Stimulated activated CD4-positive, alpha-beta T cell treated with anti-CD3 and anti-CD28 coated beads, Interleukin-2, amount 100 ng/mL, for 24 hours (primary cell): ENCODE data around the gene CPNE4.

Experiments used
- DNase-seq, 2 donors: peaks; one replicate each; pipeline ENCODE4 v3.0.0-alpha.2; 2020

Gene CPNE4

GRCh38 chr3:131795390-131796090 is 239.3 kb downstream of the CPNE4 start:
- DNase-seq: no peak

GRCh38 chr3:131794766-131795388 is 239.9 kb downstream of the CPNE4 start:
- DNase-seq: peak; percentile 6 to 18

DNA sequence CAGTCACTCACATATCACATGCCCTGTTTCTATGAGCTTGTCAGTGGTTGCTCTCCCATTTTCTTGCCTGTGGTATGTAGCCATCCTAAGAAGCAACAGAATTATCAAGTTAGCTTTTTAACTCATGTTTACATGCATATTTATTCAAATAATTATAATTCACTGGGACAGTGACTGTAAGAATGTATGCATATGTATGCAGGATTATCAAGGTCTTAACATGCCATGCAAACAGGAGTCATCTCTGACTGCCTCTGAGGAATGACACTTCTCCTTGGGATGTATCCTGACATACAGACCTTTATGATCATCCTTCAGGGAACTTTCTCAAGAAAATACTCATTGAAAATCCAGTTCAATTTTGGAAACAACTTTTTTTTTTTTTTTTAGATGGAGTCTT is 240.9 kb downstream of the CPNE4 start:
- DNase-seq: no peak

- DNase-seq: no peak
Observed at GRCh38 chr3:131789188-131789587, 245.6 kb downstream of the CPNE4 start.

DNA sequence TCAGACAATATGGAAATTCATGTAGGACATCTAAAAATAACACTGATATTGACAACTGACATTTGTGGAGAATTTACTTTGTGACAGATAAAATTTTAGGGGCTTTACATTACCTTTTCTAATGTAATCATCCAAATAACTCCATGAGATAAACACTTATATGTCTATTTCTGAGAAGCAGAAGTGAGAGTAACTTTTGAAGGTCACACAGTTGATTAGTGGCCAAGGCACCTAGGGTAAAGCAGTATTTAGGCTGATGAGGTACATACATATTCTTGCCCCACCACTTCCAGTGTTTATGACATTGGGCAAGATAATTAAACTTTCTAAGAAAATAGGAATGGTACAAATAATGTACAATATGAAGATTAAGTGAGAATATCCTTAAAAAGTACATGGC is 248.4 kb downstream of the CPNE4 start:
- DNase-seq: no peak

DNA sequence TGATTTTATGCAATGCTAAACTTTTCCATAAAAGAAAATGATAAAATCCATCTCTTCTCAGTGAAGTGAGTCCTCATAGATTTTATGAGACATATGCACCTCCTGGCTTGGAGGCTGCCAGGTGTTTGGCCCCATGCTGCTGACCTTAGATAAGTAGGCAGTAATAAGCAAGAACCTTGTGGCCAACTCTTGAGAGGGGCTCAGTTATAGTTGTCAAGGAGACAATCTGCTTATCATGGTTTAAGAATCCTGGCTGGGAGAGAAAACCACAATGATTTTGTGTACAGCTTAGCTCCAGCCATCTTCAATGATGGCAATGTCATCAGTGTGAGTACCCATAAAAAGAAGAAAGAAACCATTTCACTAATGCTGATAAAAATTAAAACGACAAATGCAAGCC is 252.1 kb downstream of the CPNE4 start:
- DNase-seq: no peak

DNA sequence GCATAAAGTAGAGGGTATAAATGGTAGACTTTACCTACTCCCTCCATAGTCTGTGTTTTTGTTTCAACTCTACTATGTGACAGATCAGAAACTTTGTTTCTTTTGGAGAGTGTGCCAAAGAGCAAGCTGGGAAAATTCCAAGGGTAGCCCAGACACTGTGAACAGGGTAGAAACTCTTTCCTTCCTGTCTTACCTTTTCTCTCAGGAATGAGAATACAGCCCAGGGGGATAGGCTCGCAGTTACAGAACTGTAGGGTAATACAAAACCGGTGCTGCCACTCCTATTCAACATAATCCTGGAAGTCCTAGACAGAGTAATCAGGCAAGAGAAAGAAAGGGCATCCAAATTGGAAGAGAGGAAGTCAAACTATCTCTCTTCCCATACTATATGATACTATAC is 256.3 kb downstream of the CPNE4 start:
- DNase-seq: no peak

DNA sequence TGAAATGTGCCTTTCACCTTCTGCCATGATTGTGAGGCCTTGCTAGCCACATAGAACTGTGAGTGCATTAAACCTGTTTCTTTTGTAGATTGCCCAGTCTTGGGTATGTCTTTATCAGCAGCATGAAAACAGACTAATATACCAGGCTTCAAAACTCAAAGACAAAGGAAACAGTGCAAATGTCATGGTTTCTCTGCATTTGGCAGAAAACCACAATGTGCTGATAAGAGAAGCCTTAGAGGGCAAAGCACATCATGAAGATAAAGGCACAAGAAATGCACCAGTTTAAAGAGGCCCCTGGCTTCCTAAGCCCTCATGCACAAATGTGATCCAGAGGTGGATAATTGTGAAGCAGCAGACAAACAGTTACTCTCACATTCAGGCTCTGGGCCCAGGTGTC is 259.2 kb downstream of the CPNE4 start:
- DNase-seq: no peak

GRCh38 chr3:131772269-131773026 is 262.4 kb downstream of the CPNE4 start:
- no peak for DNase-seq

DNA sequence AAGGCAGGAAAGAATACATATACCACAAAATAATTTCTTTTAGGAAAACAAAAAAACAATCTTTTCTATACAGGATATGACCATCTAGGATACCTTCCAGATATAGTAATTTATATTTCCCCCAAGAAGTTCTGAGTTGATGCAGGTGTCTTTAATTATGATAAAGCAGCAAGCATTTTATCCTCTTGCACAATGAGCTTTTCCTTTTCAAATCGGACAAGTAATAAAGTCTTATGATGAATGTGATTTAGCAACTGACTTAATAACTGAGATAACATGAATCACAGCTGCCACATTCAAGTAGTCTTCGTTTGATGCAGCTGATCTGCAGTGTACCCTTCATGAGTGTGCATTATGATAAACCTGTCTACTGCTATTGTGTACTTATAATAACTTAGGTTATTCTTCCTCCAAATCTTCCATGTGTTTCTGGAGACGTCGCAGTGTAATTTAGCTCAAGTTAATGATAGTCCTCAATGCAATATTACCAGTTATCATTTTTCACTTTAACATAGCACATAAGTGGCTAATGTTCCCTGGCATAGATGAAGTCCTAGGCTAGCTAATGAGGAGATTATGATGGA is 271.7 kb downstream of the CPNE4 start:
- no peak for DNase-seq

DNA sequence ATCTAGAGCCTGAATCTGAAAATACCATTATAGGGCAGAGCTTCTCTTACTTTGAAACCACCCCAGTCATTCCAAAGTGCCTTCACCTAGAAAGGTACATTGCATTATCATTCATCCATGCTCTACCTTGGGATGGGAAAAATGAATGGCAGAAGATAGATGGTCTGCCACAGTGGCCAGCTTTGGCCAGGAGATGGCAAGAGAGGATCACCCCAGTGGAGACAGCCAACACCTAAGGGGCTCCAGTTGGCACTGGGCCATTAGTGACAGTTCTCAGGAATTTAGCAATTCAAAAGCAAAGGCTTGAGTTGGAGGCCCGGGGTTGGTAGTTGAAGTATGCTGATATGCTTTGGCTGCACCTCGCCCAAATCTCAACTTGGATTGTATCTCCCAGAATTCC is 278.4 kb downstream of the CPNE4 start:
- DNase-seq: no peak

DNA sequence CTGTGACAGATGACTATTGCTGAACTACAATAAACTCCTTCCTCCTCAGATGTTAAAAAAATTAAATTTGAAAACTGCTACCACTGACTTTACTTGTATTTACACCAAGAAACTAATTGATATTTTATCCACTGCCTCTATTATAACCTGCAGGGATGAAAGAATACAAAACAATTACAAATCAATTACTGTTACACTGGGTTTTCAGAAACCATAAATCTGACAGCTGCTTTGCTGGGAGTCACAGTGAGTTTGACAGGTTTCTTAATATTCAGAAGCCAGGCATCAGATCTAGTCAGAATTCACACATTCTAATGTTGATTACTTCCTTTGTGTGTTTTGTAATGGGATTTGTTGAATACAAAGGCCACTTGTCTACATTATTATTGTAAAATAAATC is 279.4 kb downstream of the CPNE4 start:
- no peak for DNase-seq

GRCh38 chr3:131750256-131750655 is 284.6 kb downstream of the CPNE4 start:
- DNase-seq: no peak

GRCh38 chr3:131749826-131750225 is 285.0 kb downstream of the CPNE4 start:
- DNase-seq: no peak

- no peak for DNase-seq
Observed at GRCh38 chr3:131747466-131747865, 287.3 kb downstream of the CPNE4 start.

GRCh38 chr3:131744765-131745164 is 290.0 kb downstream of the CPNE4 start:
- DNase-seq: no peak

DNA sequence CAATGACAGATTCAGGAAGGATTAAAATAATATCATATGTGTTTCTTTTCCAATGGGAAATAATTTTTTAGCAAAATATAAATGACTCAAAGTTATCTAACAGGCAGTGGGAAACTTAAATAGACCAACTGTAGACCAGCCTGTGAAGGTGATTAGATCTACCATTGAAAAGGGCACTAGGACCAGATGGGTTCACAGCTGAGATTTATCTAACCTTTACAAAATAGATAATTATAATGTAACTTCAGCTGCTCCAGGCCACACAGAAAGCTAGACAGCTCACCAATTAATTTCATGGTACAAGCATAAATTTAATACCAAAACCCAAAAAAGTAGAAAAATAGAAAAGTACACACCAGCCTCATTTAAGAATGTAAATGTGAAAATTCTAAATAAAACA is 291.7 kb downstream of the CPNE4 start:
- no peak for DNase-seq

DNA sequence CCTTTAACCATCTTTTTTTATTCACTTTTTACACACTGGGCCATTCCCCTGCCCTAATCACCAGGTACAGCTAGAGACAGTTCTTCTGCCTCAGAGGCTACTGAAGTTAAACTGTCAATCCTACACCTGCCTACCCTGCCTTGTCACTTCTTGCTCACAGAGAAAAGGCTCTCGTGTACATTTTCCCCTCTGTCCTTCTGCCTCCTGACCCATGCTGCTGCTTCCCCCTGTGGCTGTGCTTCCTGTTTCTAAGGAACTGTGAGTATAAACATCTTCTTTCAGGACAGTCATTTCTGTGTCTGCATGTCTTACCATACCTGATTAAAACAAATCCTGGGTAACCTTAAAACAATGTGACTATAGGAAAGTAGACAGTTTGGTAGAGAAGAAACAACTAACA is 295.6 kb downstream of the CPNE4 start:
- DNase-seq: no peak

- no peak for DNase-seq
Observed at GRCh38 chr3:131738095-131738494, 296.7 kb downstream of the CPNE4 start.

- no peak for DNase-seq
Observed at GRCh38 chr3:131735544-131735943, 299.3 kb downstream of the CPNE4 start.

GRCh38 chr3:131735116-131735515 is 299.7 kb downstream of the CPNE4 start:
- DNase-seq: no peak

- DNase-seq: no peak
Observed at GRCh38 chr3:131733086-131733841, 301.6 kb downstream of the CPNE4 start.

DNA sequence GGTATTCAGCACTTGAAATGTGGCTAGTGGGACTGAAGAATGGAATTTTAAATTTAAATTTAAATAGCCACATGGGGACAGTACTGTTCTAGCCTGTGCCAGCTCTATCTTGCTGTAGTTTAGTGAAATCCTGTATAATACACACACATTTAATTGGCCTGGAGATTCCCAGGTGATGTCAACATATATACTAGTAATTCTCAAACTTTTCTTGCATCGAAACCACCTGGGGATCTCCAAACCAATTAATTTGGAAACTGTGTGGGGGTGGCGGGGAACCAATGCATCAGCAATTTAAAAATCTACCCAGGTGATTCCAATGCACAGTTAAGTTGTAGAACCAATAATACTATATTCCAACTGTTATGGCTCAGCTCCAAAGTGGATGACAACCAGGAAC is 303.1 kb downstream of the CPNE4 start:
- peak; percentile 18 to 26 for DNase-seq
